GM23248 (cell line): ENCODE measurements around the gene C1orf115. TPM values are rescaled to one million over a fixed set of nuclear protein-coding genes. Genes with fewer than 3 reads are reported as not detected.

Experiments used
- DNase-seq: peaks from one replicate; pipeline ENCODE4 v3.0.0-alpha.2; 2015
- H2AFZ ChIP-seq: fragments of 200-600 bp; sonication (generic); 2 replicates; pipeline ENCODE4 v1.6.1; 2016; ENCODE audit warnings: antibody characterized with exemption
- H3F3A ChIP-seq: fragments of 200-600 bp; sonication (generic); 2 replicates; pipeline ENCODE4 v1.6.1; 2016; ENCODE audit warnings: mild to moderate bottlenecking, antibody characterized with exemption, mixed run types; ENCODE audit not compliant: insufficient read depth
- H3K27ac ChIP-seq: fragments of 200-600 bp; sonication (generic); 2 replicates; pipeline ENCODE4 v1.5.1; 2016; ENCODE audit warnings: mild to moderate bottlenecking
- H3K27me3 ChIP-seq: fragments of 200-600 bp; sonication (generic); replicated peaks from 2 replicates; pipeline ENCODE4 v1.6.1; 2016; ENCODE audit warnings: mild to moderate bottlenecking; ENCODE audit not compliant: insufficient read depth
- H3K36me3 ChIP-seq: fragments of 200-600 bp; sonication (generic); 2 replicates; pipeline ENCODE4 v1.6.1; 2016; ENCODE audit warnings: low read depth, mild to moderate bottlenecking
- H3K4me1 ChIP-seq: fragments of 200-600 bp; sonication (generic); 2 replicates; pipeline ENCODE4 v1.6.1; 2016; ENCODE audit warnings: mild to moderate bottlenecking; ENCODE audit not compliant: insufficient read depth
- H3K4me2 ChIP-seq: fragments of 200-600 bp; sonication (generic); one replicate; pipeline ENCODE4 v1.6.1; 2016; ENCODE audit warnings: mild to moderate bottlenecking; ENCODE audit not compliant: unreplicated experiment
- H3K4me3 ChIP-seq: fragments of 200-600 bp; sonication (generic); 2 replicates; pipeline ENCODE4 v1.5.1; 2016; ENCODE audit warnings: mild to moderate bottlenecking
- H3K79me2 ChIP-seq: fragments of 200-600 bp; sonication (generic); 2 replicates; pipeline ENCODE4 v1.6.1; 2016; ENCODE audit warnings: mild to moderate bottlenecking; ENCODE audit not compliant: insufficient read depth
- H3K9ac ChIP-seq: fragments of 200-600 bp; sonication (generic); 2 replicates; pipeline ENCODE4 v1.6.1; 2016; ENCODE audit warnings: mild to moderate bottlenecking
- H3K9me2 ChIP-seq: fragments of 200-600 bp; sonication (generic); 2 replicates; pipeline ENCODE4 v1.6.1; 2016; ENCODE audit warnings: mixed run types, mild to moderate bottlenecking, moderate library complexity; ENCODE audit not compliant: insufficient read depth
- H3K9me3 ChIP-seq: fragments of 200-600 bp; sonication (generic); one replicate; pipeline ENCODE4 v1.6.1; 2017; ENCODE audit warnings: low read depth
- H4K20me1 ChIP-seq: fragments of 200-600 bp; sonication (generic); 2 replicates; pipeline ENCODE4 v1.6.0; 2016; ENCODE audit not compliant: insufficient read depth
- EZH2 ChIP-seq: fragments of 200-600 bp; sonication (generic); IDR thresholded peaks from 2 replicates; pipeline ENCODE4 v1.6.1; 2018; ENCODE audit warnings: antibody characterized with exemption, mild to moderate bottlenecking; ENCODE audit not compliant: insufficient read depth, poor library complexity, severe bottlenecking
- EZH2phosphoT487 ChIP-seq: fragments of 200-600 bp; sonication (generic); IDR thresholded peaks from 2 replicates; pipeline ENCODE4 v1.6.1; 2018; ENCODE audit warnings: antibody characterized with exemption, moderate library complexity, mild to moderate bottlenecking, low read depth; ENCODE audit not compliant: insufficient read depth
- WGBS, 2 experiments: methylation state at CpG; one replicate each; pipeline ENCODE4 v1.1.6; 2015 to 2017; ENCODE audit warnings: low lambda C conversion rate in 2 of 2, low coverage in 1 of 2; ENCODE audit errors: missing lambda C conversion rate in 2 of 2; 5-methylcytosine and 5-hydroxymethylcytosine counted together
- in situ Hi-C: fragments of 300-500 bp; cut with MboI; formaldehyde crosslinking; loops from 2 replicates; pipeline ENCODE4 v1.15.0; 2020
- polyA plus RNA-seq: library from polyadenylated mRNA; unstranded; fragments of >200 nt; fragmentation: Nextera tagmentation; extraction: Ambion mirVana; gene quantifications from 2 replicates; pipeline ENCODE4 v1.2.1, GENCODE V29; 2016
- total RNA-seq: library from RNA; depleted of rRNA; stranded (reverse); fragments of >200 nt; shearing (Covaris generic); gene quantifications from 2 replicates; pipeline ENCODE4 v1.2.3, GENCODE V29; 2014

Gene C1orf115
- total and polyA plus RNA-seq, 2 experiments from 2014 or later = 0.76 to 0.83 TPM

DNA sequence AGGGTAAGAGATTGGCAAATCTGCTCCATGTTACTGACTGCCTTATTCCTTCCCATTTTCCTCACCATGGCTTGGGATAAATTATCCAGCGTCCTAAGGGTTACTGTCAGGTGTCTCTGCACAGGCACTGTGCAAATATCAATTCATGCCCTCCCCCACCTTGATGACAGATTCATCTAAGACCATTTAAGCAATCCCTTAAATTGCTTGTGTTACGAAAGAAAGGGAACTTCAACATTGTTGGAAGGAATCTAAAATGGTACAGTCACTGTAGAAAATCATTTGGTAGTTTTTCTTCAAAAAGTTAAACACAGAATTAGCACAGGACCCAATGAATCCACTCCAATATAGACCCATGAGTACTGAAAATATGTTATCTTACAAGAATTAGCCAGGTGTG is 40.3 kb downstream of the C1orf115 start:
- in situ Hi-C loops = no loop called here
- WGBS, 2 experiments = 44 to 56% methylated on average over 2 of the region's 2 CpGs

DNA sequence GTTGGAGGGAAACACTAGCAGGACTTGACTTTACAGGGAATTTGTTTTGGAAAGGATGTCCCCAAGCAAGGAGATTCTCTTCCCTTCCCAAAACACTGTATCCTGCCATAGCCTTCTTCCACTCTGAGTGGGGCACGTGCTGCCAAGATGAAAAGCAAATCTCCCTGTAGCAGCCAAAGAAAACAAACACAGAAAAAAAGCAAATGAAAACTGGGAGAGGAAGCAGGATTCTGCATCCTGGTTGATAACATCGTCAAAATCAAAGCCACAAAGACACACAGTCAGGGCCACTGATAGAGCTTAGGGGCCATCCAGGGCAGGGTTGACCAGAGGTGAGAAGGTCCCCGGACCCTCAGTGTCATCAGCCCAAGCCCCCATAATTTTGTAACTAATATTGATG is 42.0 kb downstream of the C1orf115 start:
- Histone ChIP-seq H3K27me3 (no peaks in the 10 kb centered on the region), H3K9me2 (no peaks in the 10 kb centered on the region), H3K79me2 (no peaks in the 10 kb centered on the region), H3K9me3 (no peaks in the 10 kb centered on the region), H3K4me3 (no peak overlapping the region), H3K27ac (no peak overlapping the region), H3K4me1 (peaks cover 21% of the 10 kb centered on the region), H3F3A (peaks cover 6% of the 10 kb centered on the region; the same call in 1 of the 2 replicates), H3K4me2 (no peak overlapping the region), H3K36me3 (no peaks in the 10 kb centered on the region), H4K20me1 (no peaks in the 10 kb centered on the region), H2AFZ (peak overlapping the region; percentile 93; the same call in 1 of the 2 replicates), H3K9ac (no peak overlapping the region)
- no peak for DNase-seq
- 63 to 66% methylated on average over 3 of the region's 3 CpGs for WGBS, 2 experiments
- TF ChIP-seq EZH2phosphoT487 = no peak
- no peak for TF ChIP-seq EZH2
- in situ Hi-C loops = no loop called here

More for the DNA sequence above, 40.3 kb downstream of the C1orf115 start:
- Histone ChIP-seq H3K27me3 (peaks cover 5% of the 10 kb centered on the region; the same call in 1 of the 2 replicates), H2AFZ (no peak overlapping the region), H3K36me3 (no peaks in the 10 kb centered on the region), H3K4me1 (peaks cover 21% of the 10 kb centered on the region), H3K9me3 (no peaks in the 10 kb centered on the region), H3K9ac (no peak overlapping the region), H3F3A (peaks cover 6% of the 10 kb centered on the region; the same call in 1 of the 2 replicates), H3K4me3 (no peak overlapping the region), H3K9me2 (no peaks in the 10 kb centered on the region), H3K79me2 (no peaks in the 10 kb centered on the region), H4K20me1 (no peaks in the 10 kb centered on the region), H3K4me2 (no peak overlapping the region), H3K27ac (no peak overlapping the region)
- no peak for TF ChIP-seq EZH2
- no peak for TF ChIP-seq EZH2phosphoT487
- DNase-seq = no peak

DNA sequence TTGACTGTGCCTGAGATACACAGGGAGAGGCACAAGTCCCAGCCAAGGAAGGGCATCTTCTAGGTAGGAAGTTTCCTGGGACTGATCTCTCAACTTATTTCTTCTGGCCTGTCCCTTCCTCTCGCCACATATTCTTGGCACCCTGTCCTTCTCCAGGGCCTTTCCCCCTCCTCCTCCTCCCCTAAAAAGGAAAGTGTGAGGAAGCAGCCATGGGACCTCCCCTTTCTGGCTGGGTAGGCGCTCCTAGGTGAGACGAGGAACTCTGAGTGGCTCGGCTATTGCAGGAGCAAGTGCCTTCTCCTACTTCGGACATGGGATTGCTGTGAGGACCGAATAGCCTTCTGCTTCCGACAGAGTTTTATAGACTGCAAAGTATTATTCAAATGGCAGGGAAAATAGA is 42.5 kb downstream of the C1orf115 start:
- H3K36me3 ChIP-seq = no peaks in the 10 kb centered on the region
- in situ Hi-C loops = no loop called here
- H4K20me1 ChIP-seq = no peaks in the 10 kb centered on the region
- peak overlapping the region; percentile 93 for H2AFZ ChIP-seq
- H3K4me3 ChIP-seq = peak overlapping the region; percentile 60
- H3K4me1 ChIP-seq = peaks cover 21% of the 10 kb centered on the region
- H3K9me2 ChIP-seq = no peaks in the 10 kb centered on the region
- TF ChIP-seq EZH2 (no peak), EZH2phosphoT487 (no peak)
- DNase-seq = no peak
- peaks cover 6% of the 10 kb centered on the region; the same call in 1 of the 2 replicates for H3F3A ChIP-seq
- H3K27ac ChIP-seq = peak overlapping the region; percentile 32; the same call in 1 of the 2 replicates
- H3K9ac ChIP-seq = no peak overlapping the region
- no peaks in the 10 kb centered on the region for H3K79me2 ChIP-seq
- H3K4me2 ChIP-seq = peak overlapping the region; percentile 77
- no peaks in the 10 kb centered on the region for H3K27me3 ChIP-seq
- WGBS, 2 experiments = 64 to 77% methylated on average over 7 of the region's 7 CpGs
- no peaks in the 10 kb centered on the region for H3K9me3 ChIP-seq

DNA sequence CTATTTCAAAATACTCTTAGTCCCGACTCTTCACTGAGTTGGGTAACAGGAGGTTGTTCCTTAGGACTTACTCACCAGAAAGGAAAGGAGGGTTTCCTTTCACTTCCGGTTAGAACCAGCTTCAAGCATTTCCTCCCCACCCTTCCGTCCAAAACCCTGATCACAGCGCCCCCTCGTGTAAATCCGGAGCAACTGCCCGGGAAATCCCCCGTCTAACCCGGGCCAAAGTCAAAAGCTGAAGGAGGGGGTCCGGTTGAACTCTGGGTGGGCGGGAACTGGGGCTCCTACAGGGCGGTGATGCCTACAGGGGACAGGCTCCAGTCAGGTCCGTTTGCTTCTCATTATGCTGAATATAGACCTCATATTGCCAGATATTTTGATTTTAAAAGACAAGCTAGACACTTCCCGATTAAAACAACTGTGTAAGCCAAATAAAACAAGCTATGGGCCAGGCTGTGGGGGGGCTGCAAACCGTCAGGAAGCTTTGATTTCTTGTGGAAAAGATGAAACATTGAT is 43.0 kb downstream of the C1orf115 start:
- in situ Hi-C loops = no loop called here
- 0 to 1% methylated on average over 12 to 15 of the region's 15 CpGs for WGBS, 2 experiments

More for the DNA sequence above, 43.0 kb downstream of the C1orf115 start:
- H3F3A ChIP-seq = peaks cover 6% of the 10 kb centered on the region; the same call in 1 of the 2 replicates
- H3K4me1 ChIP-seq = peaks cover 21% of the 10 kb centered on the region
- TF ChIP-seq EZH2phosphoT487 = no peak
- TF ChIP-seq EZH2 = no peak
- peak overlapping the region; percentile 57 for H3K9ac ChIP-seq
- H3K4me2 ChIP-seq = peak overlapping the region; percentile 77
- H3K4me3 ChIP-seq = peak overlapping the region; percentile 60
- peak overlapping the region; percentile 12 for H3K27ac ChIP-seq
- no peaks in the 10 kb centered on the region for H3K79me2 ChIP-seq
- no peaks in the 10 kb centered on the region for H4K20me1 ChIP-seq
- peak; percentile 95 for DNase-seq
- no peaks in the 10 kb centered on the region for H3K9me2 ChIP-seq
- H2AFZ ChIP-seq = peak overlapping the region; percentile 93
- H3K9me3 ChIP-seq = no peaks in the 10 kb centered on the region
- H3K36me3 ChIP-seq = no peaks in the 10 kb centered on the region
- no peaks in the 10 kb centered on the region for H3K27me3 ChIP-seq
